Measurements from ENCODE around the gene MGAT3. TPM values are rescaled to one million over a fixed set of nuclear protein-coding genes. Genes with fewer than 3 reads are reported as not detected.

The MGAT3 gene
- total and polyA plus RNA-seq, 2 experiments from 2014 or later, result 7.0 to 20.0 TPM

GRCh38 chr22:39501644-39502108, 44.9 kb downstream of the MGAT3 start:
- H3K4me2 ChIP-seq, result peak overlapping the region; percentile 83
- no peaks in the 10 kb centered on the region for H3K9me2 ChIP-seq (replicated peaks; ENCODE audit: insufficient read depth)
- H3K36me3 ChIP-seq (replicated peaks; ENCODE audit: insufficient read depth, low read depth), result no peaks in the 10 kb centered on the region
- TF ChIP-seq CTCF (IDR thresholded peaks at IDR 0.05; ENCODE audit: poor library complexity) (no peak), EZH2phosphoT487 (IDR thresholded peaks at IDR 0.05; ENCODE audit: low read depth, severe bottlenecking, unreplicated experiment) (no peak), EZH2 (IDR thresholded peaks at IDR 0.05; ENCODE audit: borderline replicate concordance) (no peak)
- peak overlapping the region; percentile 82 for H3K27ac ChIP-seq
- H3K9me3 ChIP-seq (ENCODE audit: low read depth), result no peaks in the 10 kb centered on the region
- H3K79me2 ChIP-seq, result peaks cover 41% of the 10 kb centered on the region
- H3K4me1 ChIP-seq (ENCODE audit: insufficient read depth), result peaks cover 31% of the 10 kb centered on the region
- H3K27me3 ChIP-seq, result no peaks in the 10 kb centered on the region
- peaks cover under 1% of the 10 kb centered on the region for H4K20me1 ChIP-seq (ENCODE audit: insufficient read depth, poor library complexity, severe bottlenecking)
- DNase-seq (ENCODE audit: low spot score), result no peak
- H2AFZ ChIP-seq, result peak overlapping the region; percentile 54
- 33% methylated on average over 13 of the region's 13 CpGs for WGBS (ENCODE audit: low lambda C conversion rate, missing lambda C conversion rate)
- peak overlapping the region; percentile 27 for H3K4me3 ChIP-seq

- H3K4me3 ChIP-seq, result peak within 1 kb of the TSS; percentile 84
- no peaks in the 10 kb centered on the region for H3K36me3 ChIP-seq (replicated peaks; ENCODE audit: insufficient read depth, low read depth)
- peaks cover 44% of the 10 kb centered on the region for H3K79me2 ChIP-seq
- H4K20me1 ChIP-seq (ENCODE audit: insufficient read depth, poor library complexity, severe bottlenecking), result peaks cover 3% of the 10 kb centered on the region
- H3K27ac ChIP-seq, result peak within 1 kb of the TSS; percentile 82
- TF ChIP-seq EZH2 (IDR thresholded peaks at IDR 0.05; ENCODE audit: borderline replicate concordance) (no peak), CTCF (IDR thresholded peaks at IDR 0.05; ENCODE audit: poor library complexity) (no peak), EZH2phosphoT487 (IDR thresholded peaks at IDR 0.05; ENCODE audit: low read depth, severe bottlenecking, unreplicated experiment) (no peak)
- peak within 1 kb of the TSS; percentile 54 for H2AFZ ChIP-seq
- no peaks in the 10 kb centered on the region for H3K9me2 ChIP-seq (replicated peaks; ENCODE audit: insufficient read depth)
- no peaks in the 10 kb centered on the region for H3K27me3 ChIP-seq
- peak; percentile 99 for DNase-seq (ENCODE audit: low spot score)
- H3K4me2 ChIP-seq, result peak within 1 kb of the TSS; percentile 89
- peaks cover 31% of the 10 kb centered on the region for H3K4me1 ChIP-seq (ENCODE audit: insufficient read depth)
- H3K9me3 ChIP-seq (ENCODE audit: low read depth), result no peaks in the 10 kb centered on the region
- under 1% methylated on average over 47 of the region's 58 CpGs for WGBS (ENCODE audit: low lambda C conversion rate, missing lambda C conversion rate)
Measured at GRCh38 chr22:39502109-39502788, 45.4 kb downstream of the MGAT3 start, which contains the start of gene MIEF1. Gene MIEF1, plus strand, starts transcription at chr22:39502290. Its CDS starts 9,005 bp downstream, at chr22:39511295.

GRCh38 chr22:39502789-39503409, 46.1 kb downstream of the MGAT3 start:
- DNase-seq (ENCODE audit: low spot score), result peak; percentile 49
- Histone ChIP-seq H3K79me2 (peaks cover 49% of the 10 kb centered on the region), H3K9me3 (ENCODE audit: low read depth) (no peaks in the 10 kb centered on the region), H3K4me3 (peak overlapping the region; percentile 84), H3K9me2 (replicated peaks; ENCODE audit: insufficient read depth) (no peaks in the 10 kb centered on the region), H4K20me1 (ENCODE audit: insufficient read depth, poor library complexity, severe bottlenecking) (peaks cover 3% of the 10 kb centered on the region), H3K4me1 (ENCODE audit: insufficient read depth) (peaks cover 31% of the 10 kb centered on the region), H2AFZ (peak overlapping the region; percentile 42), H3K27ac (peak overlapping the region; percentile 77), H3K27me3 (no peaks in the 10 kb centered on the region), H3K4me2 (peak overlapping the region; percentile 89), H3K36me3 (replicated peaks; ENCODE audit: insufficient read depth, low read depth) (no peaks in the 10 kb centered on the region)
- WGBS (ENCODE audit: low lambda C conversion rate, missing lambda C conversion rate), result 29% methylated on average over 18 of the region's 18 CpGs
- TF ChIP-seq CTCF (IDR thresholded peaks at IDR 0.05; ENCODE audit: poor library complexity) (no peak), EZH2phosphoT487 (IDR thresholded peaks at IDR 0.05; ENCODE audit: low read depth, severe bottlenecking, unreplicated experiment) (no peak)
